Measurements from ENCODE around the gene OSCP1.

The OSCP1 gene

DNA sequence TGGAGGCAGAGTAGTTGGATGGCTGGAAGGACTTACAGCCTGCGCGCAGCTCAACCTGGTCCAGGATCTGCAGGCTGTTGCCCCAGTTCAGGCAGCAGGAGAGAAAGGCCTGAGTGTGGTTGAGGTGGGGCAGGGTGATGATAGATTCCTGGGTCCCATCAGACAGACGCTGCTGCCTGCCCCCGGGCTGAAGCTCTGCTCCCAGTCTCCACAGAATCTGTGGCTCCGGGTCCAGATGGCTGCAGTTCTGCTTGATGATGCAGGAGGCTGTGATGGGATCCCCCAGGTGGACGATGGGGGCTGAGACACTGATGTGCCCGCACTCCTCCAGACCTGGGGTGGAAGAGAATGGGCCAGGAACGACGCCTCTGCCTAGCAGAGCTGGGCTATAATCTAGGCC lies 25.1 kb upstream of the OSCP1 start:
- TF ChIP-seq, protein P1, sequence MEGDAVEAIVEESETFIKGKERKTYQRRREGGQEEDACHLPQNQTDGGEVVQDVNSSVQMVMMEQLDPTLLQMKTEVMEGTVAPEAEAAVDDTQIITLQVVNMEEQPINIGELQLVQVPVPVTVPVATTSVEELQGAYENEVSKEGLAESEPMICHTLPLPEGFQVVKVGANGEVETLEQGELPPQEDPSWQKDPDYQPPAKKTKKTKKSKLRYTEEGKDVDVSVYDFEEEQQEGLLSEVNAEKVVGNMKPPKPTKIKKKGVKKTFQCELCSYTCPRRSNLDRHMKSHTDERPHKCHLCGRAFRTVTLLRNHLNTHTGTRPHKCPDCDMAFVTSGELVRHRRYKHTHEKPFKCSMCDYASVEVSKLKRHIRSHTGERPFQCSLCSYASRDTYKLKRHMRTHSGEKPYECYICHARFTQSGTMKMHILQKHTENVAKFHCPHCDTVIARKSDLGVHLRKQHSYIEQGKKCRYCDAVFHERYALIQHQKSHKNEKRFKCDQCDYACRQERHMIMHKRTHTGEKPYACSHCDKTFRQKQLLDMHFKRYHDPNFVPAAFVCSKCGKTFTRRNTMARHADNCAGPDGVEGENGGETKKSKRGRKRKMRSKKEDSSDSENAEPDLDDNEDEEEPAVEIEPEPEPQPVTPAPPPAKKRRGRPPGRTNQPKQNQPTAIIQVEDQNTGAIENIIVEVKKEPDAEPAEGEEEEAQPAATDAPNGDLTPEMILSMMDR (IDR thresholded peaks at IDR 0.05; ENCODE audit: low read depth, low read length), result no peak
- no peak overlapping the region for H3K4me3 ChIP-seq (ENCODE audit: low read depth, low read length)
- in situ Hi-C loops (cut with HindIII; ENCODE audit: low sequenced_read_pairs), result no loop called here
- DNase-seq (ENCODE audit: low read depth, low spot score), result no peak

DNA sequence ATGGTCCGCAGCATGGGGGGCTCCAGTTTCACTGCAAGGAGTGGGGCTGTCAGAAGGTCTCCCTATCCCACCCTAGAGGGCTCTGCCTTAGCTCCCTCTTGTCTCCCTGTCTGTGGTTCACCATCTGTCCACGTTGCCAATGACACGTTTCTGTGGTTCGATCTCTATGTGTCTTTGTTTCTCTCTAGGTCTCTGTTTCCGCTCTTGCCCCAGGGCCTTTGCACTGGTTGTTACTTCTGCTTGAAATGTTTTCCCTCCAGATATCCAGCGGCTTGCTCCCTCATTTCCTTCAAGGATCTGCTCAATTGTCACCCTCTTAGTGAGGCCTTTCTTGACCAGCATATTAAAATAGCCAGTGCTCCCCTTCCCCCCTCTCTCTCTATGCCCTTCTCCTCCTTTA lies 22.4 kb upstream of the OSCP1 start:
- in situ Hi-C loops (cut with HindIII; ENCODE audit: low sequenced_read_pairs), result no loop called here
- H3K4me3 ChIP-seq (ENCODE audit: low read depth, low read length), result no peak overlapping the region
- TF ChIP-seq, protein P1 (IDR thresholded peaks at IDR 0.05; ENCODE audit: low read depth, low read length), result no peak
- DNase-seq (ENCODE audit: low read depth, low spot score), result no peak

DNA sequence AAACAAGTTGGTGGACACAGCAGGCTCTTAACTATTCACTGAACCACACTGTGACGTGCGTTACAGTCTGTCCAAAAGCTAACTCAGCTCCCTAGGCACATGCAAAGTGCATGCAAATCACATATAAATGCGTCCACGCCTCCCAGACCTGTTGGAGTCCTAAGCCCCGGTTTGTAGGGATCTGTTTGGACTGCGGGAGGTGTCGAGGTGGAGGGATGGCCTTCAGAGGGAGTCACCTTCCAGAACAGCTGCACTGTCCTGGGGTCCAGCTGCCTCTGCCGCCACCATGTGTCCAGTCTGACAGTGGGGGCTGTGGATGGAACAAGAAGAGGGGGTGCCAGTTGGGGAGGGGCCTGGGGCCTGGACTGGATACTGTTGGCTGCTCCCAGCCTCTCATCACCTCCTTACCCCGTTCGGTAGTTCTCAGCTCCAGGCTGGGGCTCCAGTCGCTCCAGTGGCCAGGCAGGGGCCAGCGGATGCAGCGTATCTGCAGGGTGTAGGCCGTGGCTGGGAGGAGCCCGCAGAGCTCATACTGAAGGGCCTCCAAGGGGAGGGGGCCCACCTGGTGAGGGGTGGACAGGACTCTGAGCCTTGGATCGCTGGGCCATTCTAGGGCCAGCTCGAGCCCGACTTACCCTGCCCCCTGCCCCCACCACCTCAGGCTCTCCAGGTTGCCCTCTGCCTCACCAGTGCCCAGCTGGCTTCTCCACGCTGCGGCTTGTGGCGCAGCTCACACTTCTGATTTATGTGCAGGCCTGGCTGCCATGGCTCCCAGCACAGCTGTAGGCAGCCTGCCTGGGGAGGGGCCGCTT lies 21.8 kb upstream of the OSCP1 start:
- DNase-seq (ENCODE audit: low read depth, low spot score), result no peak
- in situ Hi-C loops (cut with HindIII; ENCODE audit: low sequenced_read_pairs), result no loop called here
- TF ChIP-seq, protein P1 (IDR thresholded peaks at IDR 0.05; ENCODE audit: low read depth, low read length), result no peak
- no peak overlapping the region for H3K4me3 ChIP-seq (ENCODE audit: low read depth, low read length)

DNA sequence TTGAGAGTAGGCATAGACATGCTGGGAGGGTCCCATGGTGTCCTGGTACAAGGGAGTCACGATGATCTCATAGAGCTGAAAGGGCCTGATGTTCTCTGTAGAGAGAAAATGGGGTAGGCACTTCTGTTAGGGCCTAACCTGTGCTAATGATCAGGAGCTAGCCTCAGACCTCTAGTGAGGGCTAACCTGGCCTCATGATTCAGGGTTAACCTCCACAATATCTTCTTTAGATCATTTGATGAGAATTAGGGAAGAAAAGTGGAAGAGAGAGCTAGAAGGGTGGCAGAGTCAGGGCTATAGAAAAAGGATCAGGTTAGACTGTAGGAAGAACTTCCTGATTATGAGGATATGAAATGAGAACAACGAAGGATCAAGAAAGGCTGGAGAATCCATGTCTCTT lies 18.9 kb upstream of the OSCP1 start:
- no peak overlapping the region for H3K4me3 ChIP-seq (ENCODE audit: low read depth, low read length)
- no peak for DNase-seq (ENCODE audit: low read depth, low spot score)
- in situ Hi-C loops (cut with HindIII; ENCODE audit: low sequenced_read_pairs), result no loop called here
- TF ChIP-seq, protein P1 (IDR thresholded peaks at IDR 0.05; ENCODE audit: low read depth, low read length), result no peak

DNA sequence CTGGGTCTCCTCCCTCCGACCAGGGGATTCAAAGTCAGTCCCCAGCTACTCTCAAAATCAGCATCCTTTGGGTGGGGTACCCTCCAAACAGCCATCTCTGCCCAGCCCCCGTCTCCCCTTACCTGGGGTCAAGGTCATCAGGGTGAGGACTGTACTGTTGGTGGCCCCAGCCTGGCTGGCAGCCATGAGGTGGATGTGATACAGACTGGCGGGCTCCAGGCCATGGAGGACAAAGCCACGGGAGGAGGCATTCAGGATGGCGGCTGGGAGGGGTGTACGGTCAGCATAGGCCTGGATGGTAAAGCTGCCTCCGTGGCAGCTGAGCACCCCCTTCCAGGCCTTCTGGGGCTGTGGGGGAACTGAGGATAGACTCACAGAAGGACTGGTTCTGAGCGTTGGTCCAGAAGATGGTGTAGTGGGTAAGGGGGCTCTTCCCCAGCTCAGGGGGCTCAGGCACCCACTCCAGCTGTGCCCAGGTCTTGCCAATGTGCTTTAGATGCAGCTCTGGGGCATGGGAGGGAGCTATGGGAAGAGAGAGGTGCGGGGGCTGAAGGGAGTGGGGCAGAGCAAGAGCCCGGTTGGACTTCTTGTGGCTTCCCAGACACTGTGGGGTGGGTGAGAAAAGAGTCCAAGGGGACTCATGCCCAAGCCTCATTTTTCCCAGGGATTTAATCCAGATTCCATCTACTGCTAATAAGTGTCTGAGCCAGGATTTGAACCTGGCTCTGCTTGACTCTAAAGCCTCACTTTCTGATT lies 17.6 kb upstream of the OSCP1 start:
- TF ChIP-seq, protein P1 (IDR thresholded peaks at IDR 0.05; ENCODE audit: low read depth, low read length), result no peak
- no peak overlapping the region for H3K4me3 ChIP-seq (ENCODE audit: low read depth, low read length)
- DNase-seq (ENCODE audit: low read depth, low spot score), result no peak
- in situ Hi-C loops (cut with HindIII; ENCODE audit: low sequenced_read_pairs), result no loop called here

DNA sequence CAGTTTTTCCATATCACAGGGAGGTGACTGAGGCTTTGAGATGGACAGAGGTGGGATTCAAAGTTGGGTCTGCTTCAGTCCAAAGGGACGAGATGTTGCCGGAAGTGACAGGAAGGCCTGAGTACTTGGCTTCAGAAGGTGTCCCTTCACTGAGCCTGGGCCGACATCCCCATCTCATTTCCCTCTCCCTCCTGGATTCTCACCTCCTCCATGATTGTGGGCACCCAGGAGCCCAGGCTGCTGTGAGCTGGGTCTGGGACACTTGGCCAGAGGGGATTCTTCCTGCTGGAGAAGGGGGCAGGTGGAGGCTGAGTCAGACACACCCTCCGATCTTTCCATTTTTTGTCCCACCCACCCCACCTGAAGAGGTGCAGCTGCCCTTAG lies 16.8 kb upstream of the OSCP1 start:
- no peak overlapping the region for H3K4me3 ChIP-seq (ENCODE audit: low read depth, low read length)
- in situ Hi-C loops (cut with HindIII; ENCODE audit: low sequenced_read_pairs), result no loop called here
- DNase-seq (ENCODE audit: low read depth, low spot score), result no peak
- TF ChIP-seq, protein P1 (IDR thresholded peaks at IDR 0.05; ENCODE audit: low read depth, low read length), result no peak
